Skeletal muscle tissue (tissue), 4 donors: Measurements from ENCODE around the gene IGSF9. TPM values are rescaled to one million over a fixed set of nuclear protein-coding genes. Genes with fewer than 3 reads are reported as not detected.

ENCODE experiments used
- H3K27ac ChIP-seq: one replicate; pipeline ENCODE4 v1.7.0; 2013; ENCODE audit warnings: mild to moderate bottlenecking, low read depth, low read length, inconsistent platforms
- H3K27me3 ChIP-seq, 3 donors: one replicate each; pipeline ENCODE4 v1.7.0; 2013; ENCODE audit warnings: low read length in 3 of 3; ENCODE audit not compliant: control insufficient read depth in 3 of 3, insufficient read depth in 3 of 3
- H3K36me3 ChIP-seq, 3 donors: one replicate each; pipeline ENCODE4 v1.7.0; 2013; ENCODE audit warnings: low read length in 3 of 3; ENCODE audit not compliant: control insufficient read depth in 3 of 3, insufficient read depth in 3 of 3
- H3K4me1 ChIP-seq, 3 donors: one replicate each; pipeline ENCODE4 v1.7.0; 2013; ENCODE audit warnings: low read length in 3 of 3, mild to moderate bottlenecking in 3 of 3; ENCODE audit not compliant: control insufficient read depth in 3 of 3, insufficient read depth in 3 of 3
- H3K4me3 ChIP-seq, 3 donors: one replicate each; pipeline ENCODE4 v1.7.0; 2013; ENCODE audit warnings: low read length in 3 of 3
- H3K9ac ChIP-seq, 3 donors: one replicate each; pipeline ENCODE4 v1.7.0; 2013; ENCODE audit warnings: low read length in 3 of 3, mild to moderate bottlenecking in 3 of 3, moderate library complexity in 2 of 3, low read depth in 1 of 3
- H3K9me3 ChIP-seq, 3 donors: one replicate each; pipeline ENCODE4 v1.7.0; 2013; ENCODE audit warnings: low read length in 3 of 3; ENCODE audit not compliant: control insufficient read depth in 3 of 3
- total RNA-seq: library from RNA; depleted of rRNA; stranded (reverse); fragments of >200 nt; gene quantifications from one replicate; pipeline ENCODE4 v1.2.3, GENCODE V29; 2014
- donor health status: Osteomylitis.

Gene IGSF9
- total RNA-seq, 1 donor from 2014 or later = under 0.01 TPM

DNA sequence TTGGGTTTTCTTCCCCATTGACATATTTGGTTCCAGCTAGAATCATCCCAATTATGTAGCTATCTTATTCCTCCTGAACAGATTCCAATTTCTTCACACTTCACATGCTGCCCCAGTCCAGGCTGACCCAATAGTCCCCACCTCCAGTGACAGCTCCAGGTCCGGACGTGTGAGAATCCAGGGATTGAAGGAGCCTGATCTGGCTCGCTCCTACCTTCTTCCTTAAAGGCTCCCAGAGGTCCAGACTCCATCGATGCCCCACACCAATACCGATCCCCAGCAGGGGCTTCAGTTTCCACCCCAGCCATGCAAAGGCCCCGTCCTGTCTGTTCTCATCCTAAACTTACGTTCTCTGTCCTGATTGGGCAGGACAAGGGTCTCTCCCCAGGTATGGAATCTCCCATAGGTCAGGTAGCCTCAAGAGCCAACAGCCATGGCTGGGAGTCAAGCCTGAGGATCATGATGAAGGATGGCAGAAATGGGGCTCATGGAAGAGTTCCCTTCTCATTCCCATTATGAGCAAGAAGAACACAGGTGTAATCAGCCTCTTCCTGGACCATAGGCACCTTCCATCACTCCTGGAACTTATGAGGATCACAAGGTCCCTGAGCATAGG lies 29.0 kb upstream of the IGSF9 start:
- Histone ChIP-seq H3K4me1 (no peaks in the 10 kb centered on the region), H3K27ac (no peak overlapping the region), H3K9ac (no peak overlapping the region), H3K27me3 (peaks cover 14 to 23% (median 20%) of the 10 kb centered on the region in 3 donors), H3K4me3 (no peak overlapping the region), H3K36me3 (no peaks in the 10 kb centered on the region), H3K9me3 (no peaks in the 10 kb centered on the region)

DNA sequence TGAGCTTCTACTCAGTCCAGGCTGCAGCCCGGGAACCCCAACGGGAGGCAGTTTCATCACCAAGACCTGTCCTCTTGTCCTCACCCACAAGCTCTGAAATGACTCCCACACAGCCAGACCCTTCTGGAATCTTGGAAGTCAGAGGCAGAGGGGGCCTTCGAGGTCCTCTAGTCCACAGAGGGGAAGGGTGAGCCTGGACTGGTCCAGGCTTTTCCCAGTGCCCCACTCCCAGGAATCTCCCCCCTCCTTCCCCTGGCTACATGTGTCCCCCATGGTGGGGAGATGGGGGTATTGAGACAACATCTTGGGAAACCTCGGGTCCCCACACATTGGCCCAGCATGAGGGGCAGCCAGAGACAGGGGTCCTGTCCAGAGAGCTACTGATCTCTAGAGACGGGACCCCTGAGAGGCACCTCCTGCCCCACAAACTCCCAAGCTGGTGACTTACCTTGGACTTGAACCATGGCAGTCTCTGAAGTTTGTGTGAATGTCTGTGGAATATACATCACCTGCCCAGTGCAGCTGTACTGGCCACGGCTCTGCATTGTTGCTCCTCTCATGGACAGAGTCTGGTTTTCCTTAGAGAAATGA lies 28.0 kb upstream of the IGSF9 start:
- Histone ChIP-seq H3K9me3 (no peaks in the 10 kb centered on the region), H3K36me3 (no peaks in the 10 kb centered on the region), H3K27me3 (peaks cover 14 to 23% (median 20%) of the 10 kb centered on the region in 3 donors), H3K9ac (no peak overlapping the region), H3K4me3 (no peak overlapping the region), H3K27ac (no peak overlapping the region), H3K4me1 (no peaks in the 10 kb centered on the region)

DNA sequence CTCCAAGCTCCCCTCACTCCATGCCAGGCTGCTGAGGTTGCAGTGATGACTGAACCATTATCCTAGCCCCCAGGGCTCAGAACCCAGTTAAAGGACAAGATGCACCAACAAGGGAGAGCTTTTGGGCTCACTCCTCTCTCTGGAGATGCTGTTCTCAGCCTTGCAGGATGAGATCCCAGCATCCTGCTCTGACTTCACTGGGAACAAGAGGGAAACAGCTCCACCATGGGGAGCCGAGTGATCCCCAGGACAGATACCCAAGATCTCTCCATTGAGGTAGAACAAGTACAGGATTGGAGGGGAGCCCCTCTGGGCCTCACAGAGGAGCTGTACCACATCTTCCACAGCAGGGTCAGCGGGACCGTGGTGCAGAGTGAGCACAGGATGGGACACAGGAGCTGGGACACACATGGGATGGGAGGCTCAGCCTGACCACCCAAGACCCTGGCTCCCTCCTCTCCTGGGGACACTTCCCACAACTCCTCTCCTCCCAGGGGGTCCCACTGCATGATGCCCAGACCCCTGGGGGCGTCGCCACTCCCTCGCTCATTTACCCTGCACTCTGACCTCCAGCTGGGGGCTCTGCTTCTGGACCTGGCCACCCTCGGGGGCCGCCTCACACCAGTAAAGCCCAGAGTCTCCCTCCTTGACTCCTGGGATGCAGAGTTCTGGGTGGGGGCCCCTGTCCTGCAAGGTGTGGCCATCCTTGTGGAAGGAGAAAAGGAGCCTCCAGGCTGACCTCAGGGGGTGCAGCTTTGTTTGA lies 27.2 kb upstream of the IGSF9 start:
- Histone ChIP-seq H3K27me3 (peaks cover 14 to 20% (median 19%) of the 10 kb centered on the region in 3 donors), H3K27ac (no peak overlapping the region), H3K9me3 (no peaks in the 10 kb centered on the region), H3K4me3 (no peak overlapping the region), H3K4me1 (no peaks in the 10 kb centered on the region), H3K36me3 (no peaks in the 10 kb centered on the region), H3K9ac (no peak overlapping the region)

DNA sequence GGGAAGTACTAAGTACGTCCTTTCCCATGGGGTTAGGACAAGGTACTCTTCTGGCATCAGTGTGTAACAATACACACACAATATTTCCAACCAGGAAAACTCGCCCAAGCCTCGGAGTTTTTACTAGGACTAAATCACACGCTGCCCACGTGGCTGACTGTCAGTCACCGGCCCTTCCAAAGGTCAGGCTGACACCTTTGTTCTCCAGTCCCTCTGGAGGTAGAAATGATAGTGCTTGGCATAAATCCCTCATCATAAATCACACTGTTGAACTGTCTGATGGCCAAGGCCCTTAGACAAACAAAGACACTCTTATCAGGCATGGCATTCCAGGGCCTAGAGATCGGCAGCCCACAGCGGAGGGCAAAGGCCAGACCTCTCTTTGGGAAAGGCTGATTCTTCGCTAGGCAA lies 25.5 kb upstream of the IGSF9 start:
- Histone ChIP-seq H3K9ac (no peak overlapping the region), H3K9me3 (no peaks in the 10 kb centered on the region), H3K27ac (no peak overlapping the region), H3K4me3 (no peak overlapping the region), H3K36me3 (no peaks in the 10 kb centered on the region), H3K27me3 (peaks cover 10 to 14% (median 14%) of the 10 kb centered on the region in 3 donors), H3K4me1 (no peaks in the 10 kb centered on the region)

DNA sequence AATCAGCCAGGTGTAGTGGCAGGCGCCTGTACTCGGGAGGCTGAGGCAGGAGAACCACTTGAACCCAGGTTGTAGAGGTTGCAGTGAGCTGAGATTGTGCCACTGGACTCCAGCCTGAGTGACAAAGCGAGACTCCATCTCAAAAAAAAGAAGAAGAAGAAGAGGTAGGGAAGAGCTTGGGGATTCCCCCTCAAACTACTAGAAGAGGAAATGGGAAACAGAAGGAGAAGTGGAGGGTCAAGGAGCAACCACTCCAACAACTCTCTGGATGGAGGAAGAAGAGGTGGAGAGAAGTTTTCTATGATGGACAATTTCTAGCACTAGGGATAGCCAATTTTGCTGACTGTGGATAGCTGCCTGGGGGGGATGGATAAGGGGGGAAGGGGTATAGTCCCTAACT lies 23.5 kb upstream of the IGSF9 start:
- Histone ChIP-seq H3K4me3 (no peak overlapping the region), H3K4me1 (no peaks in the 10 kb centered on the region), H3K27me3 (peaks cover 5 to 13% (median 12%) of the 10 kb centered on the region in 3 donors), H3K9ac (no peak overlapping the region), H3K36me3 (no peaks in the 10 kb centered on the region), H3K9me3 (no peaks in the 10 kb centered on the region), H3K27ac (no peak overlapping the region)

DNA sequence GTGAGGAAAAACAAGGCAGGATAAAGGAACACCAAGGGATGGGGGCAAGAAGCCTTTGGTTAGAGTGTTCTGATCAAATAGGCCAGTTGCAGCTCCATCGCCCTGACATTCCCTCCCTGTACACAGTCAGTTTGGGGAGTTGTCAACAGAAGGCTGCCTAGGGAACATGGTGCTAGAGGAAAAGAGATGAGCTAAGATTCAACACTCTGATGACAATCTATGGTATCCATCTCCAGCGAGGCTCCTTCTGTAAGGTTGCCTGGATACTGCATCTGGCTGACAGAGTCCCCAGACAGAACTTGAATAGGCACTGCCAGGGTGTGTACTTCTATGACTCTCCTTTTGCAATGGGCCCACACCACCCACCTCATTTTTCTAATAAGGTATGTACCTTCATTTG lies 19.9 kb upstream of the IGSF9 start:
- Histone ChIP-seq H3K9me3 (no peaks in the 10 kb centered on the region), H3K9ac (no peak overlapping the region), H3K27ac (no peak overlapping the region), H3K4me1 (no peaks in the 10 kb centered on the region), H3K4me3 (no peak overlapping the region), H3K36me3 (no peaks in the 10 kb centered on the region), H3K27me3 (peaks cover 0 to 7% (median 4%) of the 10 kb centered on the region in 3 donors)

DNA sequence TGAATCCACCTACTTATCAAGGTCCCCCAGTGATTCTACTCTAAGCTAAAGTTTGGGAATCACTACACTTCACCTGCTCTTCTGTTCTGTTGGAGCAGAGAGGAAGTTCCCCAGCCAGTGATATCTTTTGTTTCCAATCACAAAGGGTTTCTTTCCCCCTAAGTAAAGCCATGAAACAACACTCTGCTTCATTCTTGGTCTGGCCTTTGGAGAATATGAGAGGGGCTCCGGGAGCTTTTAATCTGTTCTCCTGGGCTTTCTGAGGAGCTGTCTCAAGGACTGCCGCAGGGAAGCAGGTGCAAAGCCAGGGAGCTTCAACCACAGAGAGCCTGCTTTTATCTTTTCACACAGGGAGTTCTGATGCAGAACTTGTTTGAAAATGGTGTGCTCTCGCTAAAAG lies 18.7 kb upstream of the IGSF9 start:
- Histone ChIP-seq H3K9me3 (no peaks in the 10 kb centered on the region), H3K9ac (no peak overlapping the region), H3K27me3 (peaks cover under 1 to 7% (median 4%) of the 10 kb centered on the region in 3 donors), H3K36me3 (no peaks in the 10 kb centered on the region), H3K27ac (no peak overlapping the region), H3K4me3 (no peak overlapping the region), H3K4me1 (no peaks in the 10 kb centered on the region)

DNA sequence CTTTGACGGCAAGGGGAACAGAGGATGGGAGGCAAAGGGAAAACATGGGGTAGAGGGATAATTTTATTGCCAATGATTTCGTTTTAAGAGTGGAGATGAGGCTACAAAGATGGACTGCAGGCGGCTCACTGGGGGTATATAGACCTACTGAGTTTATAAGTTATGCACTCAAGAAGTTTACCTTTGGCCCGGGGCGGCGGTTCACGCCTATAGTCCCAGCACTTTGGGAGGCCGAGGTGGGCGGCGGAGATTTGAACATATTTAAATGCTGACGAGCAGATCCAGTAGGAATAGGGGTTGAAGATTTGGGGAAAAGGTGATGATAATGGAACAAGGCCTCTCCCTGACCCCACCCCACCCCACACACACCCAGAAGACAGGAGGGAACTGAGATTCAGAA lies 16.8 kb upstream of the IGSF9 start:
- H3K9me3 ChIP-seq = no peaks in the 10 kb centered on the region
- H3K27ac ChIP-seq = no peak overlapping the region
- no peak overlapping the region for H3K9ac ChIP-seq
- no peak overlapping the region for H3K4me3 ChIP-seq
- peaks cover 4 to 7% (median 4%) of the 10 kb centered on the region in 3 donors for H3K27me3 ChIP-seq
- no peaks in the 10 kb centered on the region for H3K36me3 ChIP-seq
- H3K4me1 ChIP-seq = no peaks in the 10 kb centered on the region

DNA sequence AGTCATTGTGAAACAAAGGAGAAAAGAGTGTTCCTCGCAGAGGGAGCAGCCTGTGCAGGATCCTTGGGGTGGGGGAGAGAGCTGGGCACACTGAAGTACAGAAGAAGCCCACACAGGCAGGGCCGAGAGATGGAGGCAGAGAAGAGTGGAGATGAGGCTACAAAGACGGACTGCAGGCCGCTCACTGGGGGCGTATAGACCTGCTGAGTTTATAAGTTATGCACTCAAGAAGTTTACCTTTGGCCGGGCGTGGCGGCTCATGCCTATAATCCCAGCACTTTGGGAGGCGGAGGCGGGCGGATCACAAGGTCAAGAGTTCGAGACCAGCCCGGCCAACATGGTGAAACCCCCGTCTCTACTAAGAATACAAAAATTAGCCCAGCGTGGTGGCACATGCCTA lies 16.2 kb upstream of the IGSF9 start:
- Histone ChIP-seq H3K4me1 (no peaks in the 10 kb centered on the region), H3K27me3 (peaks cover 4 to 7% (median 4%) of the 10 kb centered on the region in 3 donors), H3K9me3 (no peaks in the 10 kb centered on the region), H3K9ac (no peak overlapping the region), H3K27ac (no peak overlapping the region), H3K36me3 (no peaks in the 10 kb centered on the region), H3K4me3 (no peak overlapping the region)

DNA sequence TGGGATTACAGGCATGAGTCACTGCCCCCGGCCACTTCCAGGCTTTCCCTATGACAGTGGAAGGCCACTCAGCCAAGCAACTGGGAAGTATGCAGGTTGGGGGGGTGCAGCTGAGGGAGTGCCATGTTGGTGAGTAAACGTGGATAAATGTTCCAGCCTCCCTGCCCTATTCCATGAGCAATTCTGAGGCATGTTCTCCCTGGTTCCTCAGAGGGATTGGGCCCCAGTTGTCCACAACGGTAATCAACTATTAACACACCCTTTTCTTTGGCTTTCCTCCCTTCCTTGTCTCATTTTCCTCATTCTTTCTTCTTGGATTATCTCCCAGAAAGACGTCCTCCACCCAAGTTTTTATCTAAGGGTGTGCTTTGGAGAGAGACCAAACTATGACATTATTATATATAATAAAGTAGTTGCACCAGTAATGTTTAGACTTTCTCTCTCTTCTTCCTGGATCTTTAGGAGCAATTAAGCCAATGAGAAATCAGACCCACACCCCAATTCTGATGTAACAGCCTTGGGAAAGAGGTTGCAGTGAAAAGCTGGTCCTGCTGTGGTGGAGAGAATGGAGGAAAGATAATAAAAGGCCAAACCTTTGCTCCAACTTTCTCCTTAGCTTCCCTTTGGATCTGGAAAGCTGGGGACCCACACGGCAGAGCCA lies 15.4 kb upstream of the IGSF9 start:
- H3K4me3 ChIP-seq = no peak overlapping the region

More for the DNA sequence above, 15.4 kb upstream of the IGSF9 start:
- H3K27ac ChIP-seq = no peak overlapping the region
- H3K9ac ChIP-seq = no peak overlapping the region
- H3K27me3 ChIP-seq = peaks cover 4 to 7% (median 4%) of the 10 kb centered on the region in 3 donors
- H3K36me3 ChIP-seq = no peaks in the 10 kb centered on the region
- H3K9me3 ChIP-seq = no peaks in the 10 kb centered on the region
- no peaks in the 10 kb centered on the region for H3K4me1 ChIP-seq
